Muscle of back (tissue), 11 donors: Measurements from ENCODE around the gene PBX4. TPM values are rescaled to one million over a fixed set of nuclear protein-coding genes. Genes with fewer than 3 reads are reported as not detected.
A peak's percentile ranks its signal among the peaks of the same experiment; 100 is the strongest.

Experiments used
- DNase-seq, 3 donors: peaks; one replicate each; pipeline versions ENCODE4 v3.0.0 to v3.0.0-alpha.2; 2013
- polyA plus RNA-seq, 10 donors: library from polyadenylated mRNA; unstranded; fragments of 120-200 nt; gene quantifications; one replicate each; pipeline ENCODE4 v1.2.1, GENCODE V29; 2013; ENCODE audit not compliant: insufficient read length in 10 of 10

Gene PBX4
- polyA plus RNA-seq, 10 donors = 0.87 to 3.0 (median 1.8) TPM

GRCh38 chr19:19650331-19650730 is 31.8 kb upstream of the PBX4 start:
- DNase-seq = peak; percentile 28 to 41 (median 39)

DNA sequence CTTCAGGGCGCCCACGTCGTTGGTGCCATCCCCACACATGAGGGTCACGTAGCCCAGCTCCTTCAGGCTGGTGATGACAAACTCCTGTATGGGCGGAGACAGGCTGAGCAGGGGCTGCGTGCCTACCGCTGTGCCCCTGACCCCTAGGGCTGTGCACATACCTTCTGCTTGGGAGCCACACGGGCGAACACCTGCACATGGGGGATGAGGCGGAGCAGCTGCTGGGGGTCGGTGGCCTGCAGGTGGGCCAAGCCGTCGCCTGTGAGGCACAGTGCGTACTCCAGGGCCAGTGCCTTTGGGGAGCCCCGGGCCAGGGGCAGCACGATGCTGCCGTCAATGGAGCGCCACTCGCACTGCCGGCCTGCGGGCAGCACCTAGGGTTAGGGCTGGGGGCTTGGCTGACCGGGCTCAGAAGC is 31.1 kb upstream of the PBX4 start:
- DNase-seq = no peak

DNA sequence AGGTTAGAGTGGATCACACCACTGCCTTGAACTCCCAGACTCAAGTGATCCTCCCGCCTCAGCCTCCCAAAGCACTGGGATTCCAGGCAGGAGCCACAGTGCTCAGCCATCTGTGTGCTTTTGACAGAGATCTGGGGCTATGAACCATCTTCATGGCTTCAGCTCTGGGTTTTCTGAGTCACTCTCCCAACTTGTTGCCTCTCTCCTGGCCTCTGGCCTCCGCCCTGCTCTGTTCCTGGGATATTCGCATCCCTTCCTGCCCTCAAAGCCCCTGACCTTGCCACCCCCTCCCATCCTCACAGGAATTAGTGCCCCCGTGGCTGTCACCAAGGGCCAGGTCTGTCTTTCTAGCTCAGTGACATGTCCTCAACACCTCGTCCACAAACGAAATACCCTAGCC is 30.7 kb upstream of the PBX4 start:
- no peak for DNase-seq

DNA sequence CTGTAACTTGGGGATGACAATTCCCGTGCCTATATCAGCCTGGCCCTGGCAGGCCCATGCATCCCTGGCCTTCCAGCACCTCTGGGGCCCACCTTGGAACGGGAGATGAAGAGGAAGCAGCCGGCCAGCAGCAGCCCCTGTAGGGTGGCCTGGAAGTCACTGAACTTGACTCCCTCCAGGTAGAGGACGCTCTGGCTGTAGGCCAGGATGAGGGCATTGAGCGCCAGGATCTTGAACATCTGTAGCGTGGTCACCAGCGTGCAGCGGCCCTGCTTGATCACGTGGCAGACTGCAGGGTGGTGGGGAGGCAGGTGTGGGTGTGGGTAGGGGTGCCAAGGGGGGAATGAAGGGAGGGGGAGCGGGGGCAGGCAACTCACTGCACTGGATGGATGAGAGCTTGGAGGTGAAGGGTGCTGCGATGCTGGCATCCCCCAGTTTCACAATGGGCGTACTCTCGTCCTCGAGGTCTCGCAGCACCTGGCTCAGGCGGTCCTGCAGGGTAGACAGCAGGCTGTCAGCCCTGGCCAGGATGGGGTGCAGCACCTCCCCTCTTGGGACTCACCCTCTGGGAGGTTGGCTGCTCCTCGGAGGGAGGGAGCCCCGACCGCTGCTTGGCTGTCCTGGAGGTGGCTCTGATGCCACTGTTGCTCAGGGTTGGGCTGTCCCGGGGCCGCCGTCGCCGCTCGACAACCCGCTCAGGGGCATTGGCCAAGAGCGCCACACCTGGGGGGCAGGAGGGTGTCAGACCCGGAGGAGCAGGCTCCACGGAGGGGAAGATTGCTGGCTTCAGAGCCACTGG is 28.7 kb upstream of the PBX4 start:
- no peak for DNase-seq

DNA sequence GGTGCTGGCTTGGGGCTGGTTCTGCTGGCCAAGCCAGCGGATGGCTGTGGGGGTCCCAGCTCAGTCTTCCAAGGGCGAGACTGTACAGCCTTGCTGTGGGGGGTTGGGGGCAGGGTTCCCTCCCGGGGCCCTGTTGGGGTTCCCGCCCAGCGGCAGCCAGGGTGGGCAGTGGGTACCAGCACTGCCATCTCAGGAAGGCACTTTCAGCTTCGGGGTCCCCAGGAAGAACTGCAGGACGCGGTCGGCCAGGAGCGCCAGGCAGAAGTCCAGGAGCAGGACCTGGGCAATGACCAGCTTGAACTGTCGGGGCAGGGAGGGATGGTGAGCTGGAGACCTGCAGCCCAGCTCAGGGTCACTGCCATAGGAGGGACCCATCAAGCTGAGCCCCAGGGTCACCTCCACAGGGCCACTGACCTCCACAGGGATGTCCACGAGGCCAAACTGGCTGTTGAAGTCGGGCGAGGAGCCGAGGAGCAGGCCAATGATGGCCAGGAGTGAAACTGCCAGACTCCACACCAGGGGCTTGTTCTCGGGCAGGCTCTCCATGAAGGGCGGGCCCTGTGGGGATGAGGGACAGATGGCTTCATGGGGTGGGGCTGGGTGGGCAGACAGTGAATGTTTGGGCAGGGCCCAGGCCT is 26.9 kb upstream of the PBX4 start:
- DNase-seq = no peak

GRCh38 chr19:19644054-19644388 is 25.5 kb upstream of the PBX4 start:
- no peak for DNase-seq

- peak; percentile 35 to 79 (median 69) for DNase-seq
Observed at GRCh38 chr19:19643158-19644053, 24.9 kb upstream of the PBX4 start, which contains the start of gene GMIP. Gene GMIP (minus strand): TSS chr19:19643657. CDS start chr19:19643529, 128 bp downstream.

DNA sequence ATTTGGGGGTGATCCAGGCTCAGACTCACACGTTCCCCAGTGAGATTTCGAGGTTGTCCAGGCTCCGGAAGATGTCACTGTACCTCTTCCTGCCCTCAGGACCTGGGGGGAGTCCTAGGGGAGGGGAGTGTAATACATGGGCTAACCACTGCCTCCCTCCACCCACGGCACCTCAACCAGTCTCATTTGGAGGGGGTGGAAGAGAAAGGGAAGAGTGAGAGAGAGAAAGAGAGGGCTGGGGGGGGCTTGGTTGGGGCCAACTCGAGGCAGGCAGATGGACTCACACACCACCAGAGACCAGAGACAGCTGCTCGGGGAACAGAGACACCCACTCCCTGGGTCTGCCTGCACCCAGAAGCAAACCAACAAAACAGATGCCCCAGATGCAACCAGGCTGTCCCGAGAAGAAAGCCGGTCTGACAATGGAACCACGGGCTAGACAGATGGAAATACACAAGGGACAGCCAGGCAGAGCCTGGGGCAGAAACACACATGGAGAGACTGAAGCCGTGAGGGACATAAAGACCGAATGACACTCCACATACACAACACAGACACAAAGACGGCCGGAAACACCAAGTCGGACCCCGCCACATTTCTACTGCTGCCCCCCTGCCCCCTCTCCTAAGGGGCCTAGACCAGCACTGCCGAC is 24.1 kb upstream of the PBX4 start:
- no peak for DNase-seq

DNA sequence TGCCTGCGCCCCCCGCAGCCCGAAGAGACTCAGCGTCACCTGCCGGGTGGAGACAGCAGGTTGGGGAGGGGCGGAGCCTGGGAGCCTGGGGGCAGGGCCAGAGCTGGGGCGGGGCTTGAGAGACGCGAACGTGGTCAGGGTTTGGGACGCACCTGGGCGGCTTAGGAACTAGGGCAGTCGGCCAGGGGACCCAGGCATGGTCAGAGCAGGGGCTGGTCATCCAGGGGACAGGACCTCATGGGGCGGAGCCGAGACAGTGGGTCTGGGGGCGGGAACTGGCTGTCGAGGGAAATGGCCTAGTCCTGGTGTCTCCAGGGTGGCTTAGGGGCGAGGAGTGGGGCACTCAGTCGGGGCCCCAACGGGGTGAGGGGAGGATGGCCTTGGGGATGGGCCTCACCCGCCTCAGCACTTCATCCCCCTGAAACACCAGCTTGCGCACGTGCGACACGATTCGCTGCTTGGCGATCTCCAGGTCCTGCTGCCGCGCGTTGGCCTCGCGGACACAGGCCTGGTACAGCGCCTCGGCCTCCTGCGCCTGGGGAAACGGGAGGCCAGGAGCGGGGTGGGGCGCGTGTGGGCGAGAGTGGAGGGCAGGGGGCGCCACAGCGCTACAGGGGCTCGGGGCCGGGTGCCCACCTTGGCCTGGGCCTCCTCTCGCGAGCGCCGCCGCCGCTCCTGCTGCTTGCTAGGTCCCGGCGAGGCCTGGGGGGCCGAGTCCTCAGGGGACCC is 19.2 kb upstream of the PBX4 start:
- DNase-seq = no peak

- DNase-seq = no peak
Observed at GRCh38 chr19:19637186-19637522, 18.7 kb upstream of the PBX4 start.

- no peak for DNase-seq
Observed at GRCh38 chr19:19636573-19637185, 18.2 kb upstream of the PBX4 start.

- DNase-seq = no peak
Observed at GRCh38 chr19:19635313-19635702, 16.8 kb upstream of the PBX4 start.

- DNase-seq = peak in 1 of 3 donors; percentile 1
Observed at GRCh38 chr19:19634516-19635312, 16.2 kb upstream of the PBX4 start.

DNA sequence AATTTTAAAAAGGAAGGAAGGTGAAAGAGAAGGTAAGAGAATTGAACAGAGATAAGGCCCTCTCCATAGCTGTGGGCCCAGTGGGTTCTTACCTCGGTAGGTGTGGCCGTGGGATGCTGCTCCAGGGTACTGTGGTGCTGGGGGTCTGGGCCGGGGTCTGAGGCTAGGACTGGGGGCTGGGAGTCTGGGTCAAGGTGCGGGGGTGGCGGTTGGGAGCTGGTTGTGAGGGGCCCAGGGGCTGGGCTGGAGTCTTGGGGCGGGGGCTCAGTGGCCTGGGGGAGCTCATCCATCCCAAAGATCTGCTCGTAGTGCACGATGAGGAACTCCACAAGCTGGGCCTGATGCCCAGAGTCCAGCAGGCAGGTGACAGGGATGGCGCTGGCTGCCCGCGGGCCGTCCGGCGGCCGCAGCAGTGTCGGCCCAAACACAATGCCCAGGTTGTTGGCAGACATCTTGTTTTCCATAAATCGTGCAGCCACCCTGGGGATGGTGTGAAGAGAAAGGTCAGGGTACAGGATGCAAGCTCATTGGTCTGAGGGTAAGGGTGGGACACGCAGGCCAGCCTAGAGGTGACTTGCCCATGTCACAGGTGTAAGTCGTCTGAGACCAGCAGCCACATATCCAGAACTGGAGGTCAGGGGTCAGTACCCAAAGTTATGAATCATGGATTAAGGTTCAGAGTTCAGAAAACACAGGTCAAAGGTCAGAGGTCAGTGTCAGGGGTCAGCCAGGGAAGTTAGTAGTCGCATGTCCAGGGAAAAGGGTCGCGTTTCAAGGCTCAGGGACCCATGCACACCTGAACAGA is 15.4 kb upstream of the PBX4 start:
- DNase-seq = peak in 1 of 3 donors; percentile 4

DNA sequence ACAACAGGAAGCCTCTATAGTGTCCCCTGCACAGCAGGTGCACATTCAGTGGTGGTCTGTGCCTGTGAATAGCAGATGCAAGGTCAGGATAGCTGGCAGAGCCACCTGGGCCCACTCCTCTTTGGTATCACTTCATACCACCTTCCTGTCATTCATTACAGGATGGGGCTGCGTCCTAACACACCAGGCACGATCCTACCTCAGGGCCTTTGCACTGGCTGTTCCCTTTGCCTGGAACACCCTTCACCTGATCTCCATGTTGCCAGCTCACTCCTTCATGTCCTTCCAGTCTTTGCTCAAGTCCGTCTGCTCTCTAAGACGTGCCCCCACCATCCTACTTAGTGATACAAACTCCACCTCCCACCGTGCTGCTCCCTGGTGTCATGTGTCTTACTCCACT is 14.2 kb upstream of the PBX4 start:
- DNase-seq = peak in 1 of 3 donors; percentile 4

DNA sequence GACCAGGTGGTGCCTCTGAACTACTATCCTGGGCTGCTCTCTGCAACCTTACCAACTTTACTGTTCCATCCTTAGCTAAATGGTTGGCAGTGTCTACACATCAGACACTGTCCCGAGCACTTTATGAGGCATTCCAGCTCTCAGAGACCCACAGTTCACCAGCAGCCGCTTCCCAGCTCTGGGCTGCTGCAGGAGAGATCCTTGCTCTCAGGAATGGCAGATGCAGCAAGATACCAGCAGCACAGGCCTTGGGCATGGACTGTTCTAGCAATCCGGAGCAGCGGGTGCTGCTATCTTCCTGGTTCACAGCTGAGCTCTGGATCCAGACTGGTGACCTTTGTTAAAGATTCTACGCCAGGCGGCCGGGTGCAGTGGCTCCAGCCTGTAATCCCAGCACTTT is 12.9 kb upstream of the PBX4 start:
- peak in 1 of 3 donors; percentile 10 for DNase-seq

DNA sequence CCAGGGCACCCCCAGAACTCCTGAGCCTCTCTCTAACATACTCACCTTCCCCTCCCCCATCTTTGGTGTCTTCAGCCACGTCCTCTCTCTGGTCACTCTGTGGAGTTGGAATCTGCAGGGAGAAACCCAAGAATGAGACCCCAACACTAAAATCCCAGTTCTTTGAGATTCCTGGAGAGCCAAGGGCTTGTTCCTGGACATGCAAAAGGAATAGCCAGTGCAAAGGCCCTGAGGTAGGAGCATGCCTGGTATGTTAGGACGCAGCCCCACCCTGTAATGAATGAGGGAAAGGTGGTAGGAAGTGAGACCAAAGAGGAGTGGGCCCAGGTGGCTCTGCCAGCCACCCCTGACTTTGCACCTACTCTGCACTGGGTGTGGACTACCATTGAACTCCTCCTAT is 11.9 kb upstream of the PBX4 start:
- DNase-seq = no peak

- no peak for DNase-seq
Observed at GRCh38 chr19:19630062-19630414, 11.6 kb upstream of the PBX4 start.

DNA sequence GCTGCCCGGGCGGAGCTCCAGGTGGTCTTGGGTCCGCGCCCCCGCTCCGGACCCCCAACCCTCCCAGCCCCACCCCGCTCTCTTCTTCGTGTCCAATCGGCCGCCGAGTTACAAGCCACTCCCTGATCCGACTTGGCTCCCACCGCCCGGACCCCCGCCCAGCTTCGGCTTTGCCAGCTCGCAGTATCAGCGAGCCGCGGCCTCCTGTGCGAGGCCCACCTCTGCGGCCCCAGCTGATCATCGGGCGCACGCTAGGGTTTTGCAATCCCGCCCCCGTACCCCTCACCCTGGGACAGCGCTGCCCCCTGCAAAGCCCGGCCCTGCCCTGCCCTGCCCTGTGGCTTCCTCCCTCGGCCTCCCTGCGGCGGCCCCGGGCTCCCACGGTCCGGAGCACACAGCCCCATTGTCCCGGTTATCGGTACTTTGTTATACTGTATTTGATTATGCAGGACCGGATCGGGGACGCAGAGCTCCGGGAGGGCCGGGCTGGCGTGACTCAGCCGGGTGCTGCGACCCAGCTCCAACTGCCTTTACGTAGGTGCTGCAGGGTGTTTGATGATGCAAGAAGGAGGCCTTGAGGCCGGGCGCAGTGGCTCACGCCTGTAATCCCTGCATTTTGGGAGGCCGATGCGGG is 10.1 kb upstream of the PBX4 start:
- DNase-seq = peak in 1 of 3 donors; percentile 60
